NCI-H748 treated with DMSO at 0.1 percent for 48 hours (cell line): ENCODE results near the gene HBM.
A peak's percentile ranks its signal among the peaks of the same experiment; 100 is the strongest.
"Not testable (repeated sequence)": the region's sequence is repeated elsewhere in the genome, so short reads cannot be mapped to it uniquely, and the experiment has no call there.

Source experiments
- DNase-seq: peaks from one replicate; lab custom pipeline; 2025; lab: John Stamatoyannopoulos, UW

HBM gene, protein sequence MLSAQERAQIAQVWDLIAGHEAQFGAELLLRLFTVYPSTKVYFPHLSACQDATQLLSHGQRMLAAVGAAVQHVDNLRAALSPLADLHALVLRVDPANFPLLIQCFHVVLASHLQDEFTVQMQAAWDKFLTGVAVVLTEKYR

DNA sequence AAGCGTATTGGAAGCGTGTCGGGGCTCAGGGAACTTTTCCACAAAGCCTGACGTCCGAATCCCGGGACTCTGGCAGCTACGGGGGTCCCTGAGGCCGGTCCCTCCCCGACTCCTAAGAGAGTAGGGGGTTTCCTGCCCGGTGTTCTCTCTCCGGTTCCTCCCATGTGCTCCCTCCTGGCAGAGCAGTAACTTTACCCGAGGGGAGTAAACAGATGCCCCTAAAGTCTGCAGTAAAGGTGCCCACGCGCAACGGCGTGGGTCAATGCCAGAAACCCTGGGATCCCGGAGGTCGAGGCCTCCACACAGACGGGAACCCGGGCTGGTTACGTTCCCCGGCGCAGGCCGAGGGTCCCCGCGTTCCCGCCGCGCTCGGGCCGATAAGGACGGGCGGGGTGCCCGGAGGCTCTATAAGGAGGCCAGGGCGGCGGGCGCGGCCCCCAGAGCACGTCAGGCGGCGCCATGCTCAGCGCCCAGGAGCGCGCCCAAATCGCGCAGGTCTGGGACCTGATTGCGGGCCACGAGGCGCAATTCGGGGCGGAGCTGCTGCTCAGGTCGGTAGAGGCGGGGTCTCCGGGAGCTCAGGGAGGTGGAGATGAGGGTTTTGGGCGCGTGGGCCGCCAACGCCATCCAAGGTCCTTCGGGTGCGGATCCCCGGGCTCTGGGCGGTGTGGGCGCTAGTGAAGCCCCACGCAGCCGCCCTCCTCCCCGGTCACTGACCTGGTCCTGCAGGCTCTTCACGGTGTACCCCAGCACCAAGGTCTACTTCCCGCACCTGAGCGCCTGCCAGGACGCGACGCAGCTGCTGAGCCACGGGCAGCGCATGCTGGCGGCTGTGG is at the start of gene HBM:
TSS of gene HBM (plus strand) at position 440 of the 836 bp plus-strand sequence. CDS start at position 460, 20 bp downstream.
- DNase-seq: no peak

DNA sequence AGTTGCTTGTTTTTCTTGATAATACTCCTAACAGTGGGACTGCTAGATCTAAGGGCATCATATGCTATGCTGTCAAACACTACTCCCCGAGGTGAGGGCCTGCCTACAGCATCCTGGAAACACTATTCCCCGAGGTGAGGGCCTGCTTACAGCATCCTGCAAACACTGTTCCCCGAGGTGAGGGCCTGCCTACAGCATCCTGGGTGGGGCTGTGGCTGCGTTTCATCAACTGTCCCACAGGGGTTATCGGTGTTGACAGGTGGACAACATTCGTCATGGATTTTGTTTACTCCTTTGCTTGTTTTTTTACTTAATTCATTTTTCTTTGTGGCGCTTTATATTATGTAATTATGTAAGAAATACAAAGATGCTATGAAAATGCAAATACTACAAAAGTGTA is 49.8 kb upstream of the HBM start:
- no peak for DNase-seq

DNA sequence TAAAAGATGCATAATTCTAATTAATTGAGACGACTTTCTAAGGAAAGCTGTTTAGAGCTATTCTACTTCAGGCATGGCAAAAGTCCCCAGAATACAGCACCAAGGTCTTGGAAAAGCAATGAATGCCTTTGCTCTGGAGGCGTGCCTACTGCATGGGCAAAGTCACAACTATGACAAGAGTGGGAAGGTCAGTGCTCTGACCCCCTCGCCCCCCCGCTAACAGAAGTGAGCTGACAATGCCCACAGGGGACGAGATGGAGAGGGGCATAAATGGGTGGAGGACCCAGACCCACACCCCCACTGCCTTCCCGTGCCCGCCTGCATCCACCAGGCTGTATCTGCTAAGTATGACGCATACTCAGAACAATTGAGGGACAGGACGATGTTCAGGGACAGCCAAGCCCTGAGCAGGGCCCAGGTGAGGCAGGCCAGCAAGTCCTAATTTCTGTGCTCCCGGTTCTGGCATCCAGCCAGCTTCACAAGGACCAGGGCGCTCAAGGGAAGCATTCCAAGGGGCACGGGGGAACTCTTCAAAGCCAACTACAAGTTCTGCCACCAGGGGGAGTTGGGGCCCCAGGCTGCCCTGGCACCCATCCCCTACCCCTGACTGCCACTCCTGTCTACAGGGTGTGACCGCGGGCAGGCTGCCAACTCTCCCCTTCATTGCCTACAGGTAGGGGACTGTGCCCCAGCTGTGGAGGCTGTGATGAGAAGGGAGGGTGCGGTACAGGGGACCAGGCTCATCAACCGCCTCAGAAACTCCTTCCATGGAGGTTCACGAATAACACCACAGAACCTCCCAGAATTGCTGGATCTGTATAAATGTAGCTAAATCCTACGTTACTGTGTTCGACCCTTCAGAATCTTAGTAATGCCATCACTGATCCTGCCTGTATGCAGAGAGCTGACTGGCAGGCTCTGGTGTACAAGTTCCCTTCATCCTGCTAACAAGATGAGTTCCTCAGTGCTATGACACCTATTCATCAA is 48.1 kb upstream of the HBM start:
- peak; percentile 64 for DNase-seq

DNA sequence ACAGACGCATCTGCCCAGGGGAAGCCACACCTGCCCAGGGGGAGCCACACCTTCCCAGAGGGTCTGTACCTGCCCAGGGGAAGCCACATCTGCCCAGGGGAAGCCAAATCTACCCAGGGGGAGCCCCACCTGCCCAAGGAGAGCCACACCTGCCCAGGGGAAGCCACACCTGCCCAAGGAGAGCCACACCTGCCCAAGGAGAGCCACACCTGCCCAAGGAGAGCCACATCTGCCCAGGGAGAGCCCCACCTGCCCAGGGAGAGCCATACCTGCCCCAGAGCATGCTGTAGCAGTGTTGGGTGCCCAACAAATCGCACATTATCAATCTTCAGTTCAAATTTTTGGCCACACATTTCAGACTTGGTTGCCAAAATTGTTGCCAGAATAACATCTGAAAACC is 46.9 kb upstream of the HBM start:
- no peak for DNase-seq

DNA sequence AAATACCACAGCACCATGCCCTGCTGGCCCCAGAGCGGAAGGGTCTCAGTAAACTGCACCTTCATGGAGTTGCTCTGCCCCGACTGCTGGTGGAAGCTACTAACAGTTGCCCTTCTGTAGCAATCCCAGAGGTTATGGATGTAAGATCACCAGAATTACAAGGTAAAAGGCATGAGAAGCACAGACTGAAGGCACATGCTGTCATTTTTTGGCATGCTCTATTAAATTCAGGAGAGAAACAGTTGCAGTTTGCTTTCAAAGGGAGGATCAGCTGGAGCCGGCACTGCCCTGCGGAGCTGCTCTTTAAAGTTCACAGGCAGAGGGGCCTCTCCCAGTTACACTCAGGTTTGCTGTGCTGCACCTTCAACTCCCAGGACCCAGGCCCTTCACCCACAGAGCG is 46.5 kb upstream of the HBM start:
- no peak for DNase-seq

DNA sequence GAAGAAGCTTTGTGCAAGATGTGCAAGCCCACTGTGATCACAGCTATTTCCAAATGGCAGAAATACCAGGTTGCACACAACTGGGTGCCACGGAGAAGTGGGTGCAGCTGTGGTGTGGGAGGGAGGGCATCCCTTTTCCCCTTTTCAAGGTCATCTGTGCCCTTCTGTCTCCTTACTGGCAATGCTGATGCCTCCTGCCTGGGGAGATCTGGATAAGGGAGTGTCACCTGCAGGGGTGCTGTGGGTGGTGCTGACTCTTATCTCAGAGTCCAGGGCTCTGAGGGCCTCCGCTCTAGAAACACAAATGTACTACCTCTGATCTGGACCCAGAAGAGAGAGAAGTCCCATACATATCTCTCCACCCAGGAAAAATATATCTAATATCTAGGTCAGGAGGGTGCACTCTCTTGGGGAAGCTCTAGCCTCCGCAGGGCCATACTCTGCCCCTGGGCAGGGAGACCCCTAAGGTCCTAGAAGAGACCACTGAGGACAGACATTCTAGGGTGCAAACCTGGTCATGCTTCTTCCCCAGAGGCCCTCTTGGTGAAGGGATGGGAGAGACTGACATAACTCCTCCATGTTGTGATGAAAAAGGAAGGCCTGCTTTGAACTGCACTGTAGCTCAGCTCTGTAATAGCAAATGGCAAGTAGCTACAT is 45.8 kb upstream of the HBM start:
- no peak for DNase-seq

DNA sequence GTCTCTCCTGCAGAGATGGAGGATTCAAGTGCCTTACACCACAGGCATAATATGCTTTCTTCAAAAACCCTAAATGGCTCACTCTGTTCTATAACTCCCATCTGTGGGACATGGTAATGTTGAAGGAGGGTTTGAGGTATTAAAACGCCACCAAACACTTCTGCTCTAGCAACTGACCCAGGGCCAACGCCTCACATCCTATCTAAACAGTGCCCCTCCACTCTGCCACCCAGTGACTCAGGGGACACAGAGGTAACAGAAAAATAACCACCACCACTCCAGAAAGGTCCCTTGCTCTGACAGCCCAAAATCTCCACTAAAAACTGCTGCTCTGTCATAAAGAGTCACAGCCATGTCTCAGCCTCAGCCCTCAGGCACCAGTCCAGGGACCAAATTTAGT is 45.0 kb upstream of the HBM start:
- DNase-seq: no peak

DNA sequence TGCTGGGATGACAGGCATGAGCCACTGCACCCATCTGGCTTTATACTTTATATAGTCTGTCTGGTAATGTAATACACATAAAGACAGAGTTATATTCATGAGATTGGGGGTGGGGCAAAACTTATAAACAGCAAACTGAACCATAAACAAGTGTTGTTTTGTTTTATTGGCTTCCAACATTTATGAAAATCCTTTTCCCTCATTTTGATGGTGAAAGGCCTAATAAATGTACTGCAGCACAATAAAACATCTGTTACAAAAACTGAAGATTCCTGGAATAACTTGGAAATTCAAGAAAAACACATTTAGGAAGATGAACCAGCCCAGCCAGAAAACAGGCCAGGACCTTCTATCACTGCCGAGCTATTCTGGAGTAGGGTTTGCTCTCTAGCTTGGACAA is 43.4 kb upstream of the HBM start:
- DNase-seq: no peak

DNA sequence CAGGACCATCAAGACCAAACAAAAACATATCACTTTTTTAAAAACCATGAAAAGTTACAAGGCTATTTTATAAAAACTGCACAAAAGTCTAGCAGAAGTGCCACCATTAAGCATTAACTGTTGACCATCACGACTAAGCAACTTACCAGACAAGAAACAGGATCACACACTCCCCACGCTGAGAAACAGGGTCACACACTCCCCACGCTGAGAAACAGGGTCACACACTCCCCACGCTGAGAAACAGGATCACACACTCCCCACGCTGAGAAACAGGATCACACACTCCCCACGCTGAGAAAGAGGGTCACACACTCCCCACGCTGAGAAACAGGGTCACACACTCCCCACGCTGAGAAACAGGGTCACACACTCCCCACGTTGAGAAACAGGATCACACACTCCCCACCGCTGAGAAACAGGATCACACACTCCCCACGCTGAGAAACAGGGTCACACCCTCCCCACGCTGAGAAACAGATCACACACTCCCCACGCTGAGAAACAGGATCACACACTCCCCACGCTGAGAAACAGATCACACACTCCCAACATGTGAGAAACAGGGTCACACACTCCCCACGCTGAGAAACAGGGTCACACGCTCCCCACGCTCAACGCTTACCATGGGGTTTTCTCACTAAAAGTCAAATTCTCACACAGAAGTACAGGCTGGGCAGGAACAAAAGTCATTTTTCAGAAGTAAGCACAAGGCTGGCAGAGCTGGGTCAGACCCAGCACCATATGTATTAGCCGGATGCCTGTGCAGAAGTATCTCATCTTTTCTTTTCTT is 42.0 kb upstream of the HBM start:
- DNase-seq: not testable (repeated sequence)

DNA sequence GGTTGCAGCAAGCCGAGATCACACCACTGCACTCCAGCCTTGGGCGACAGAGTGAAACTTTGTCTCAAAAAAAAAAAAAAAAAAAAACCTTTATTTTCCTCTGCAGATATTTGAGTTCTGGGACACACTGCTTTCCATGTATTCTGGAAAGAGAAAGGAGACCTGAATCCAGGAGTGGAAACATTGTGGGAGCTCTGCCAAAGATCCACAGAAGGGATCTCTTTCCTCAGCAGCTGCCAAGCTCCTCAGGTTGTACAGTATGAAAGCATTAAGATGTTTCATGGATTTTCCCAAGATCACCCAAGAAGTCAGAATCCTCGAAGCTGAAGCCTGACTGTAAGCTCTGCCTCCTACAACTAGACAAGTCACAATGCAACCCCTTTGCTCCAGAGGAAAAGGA is 40.8 kb upstream of the HBM start:
- DNase-seq: no peak

DNA sequence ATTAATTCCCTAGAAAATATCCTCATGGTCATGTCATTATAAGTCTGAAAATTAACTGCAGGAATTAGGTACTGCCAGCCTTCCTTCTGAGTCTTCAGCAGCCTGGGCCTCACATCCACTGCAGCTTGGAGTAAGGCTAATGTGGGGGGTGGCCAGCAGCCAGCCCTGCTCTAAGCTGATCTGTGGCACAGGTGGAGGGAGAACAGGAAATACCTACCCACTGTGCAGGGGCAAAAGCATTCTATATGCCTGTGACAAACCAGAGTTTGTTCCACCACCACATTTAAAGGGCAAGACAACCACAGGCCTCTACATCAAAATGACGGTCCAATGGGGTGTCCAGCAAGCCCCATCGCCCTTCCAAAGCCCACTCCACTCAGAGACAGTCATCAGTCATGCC is 36.7 kb upstream of the HBM start:
- DNase-seq: no peak

DNA sequence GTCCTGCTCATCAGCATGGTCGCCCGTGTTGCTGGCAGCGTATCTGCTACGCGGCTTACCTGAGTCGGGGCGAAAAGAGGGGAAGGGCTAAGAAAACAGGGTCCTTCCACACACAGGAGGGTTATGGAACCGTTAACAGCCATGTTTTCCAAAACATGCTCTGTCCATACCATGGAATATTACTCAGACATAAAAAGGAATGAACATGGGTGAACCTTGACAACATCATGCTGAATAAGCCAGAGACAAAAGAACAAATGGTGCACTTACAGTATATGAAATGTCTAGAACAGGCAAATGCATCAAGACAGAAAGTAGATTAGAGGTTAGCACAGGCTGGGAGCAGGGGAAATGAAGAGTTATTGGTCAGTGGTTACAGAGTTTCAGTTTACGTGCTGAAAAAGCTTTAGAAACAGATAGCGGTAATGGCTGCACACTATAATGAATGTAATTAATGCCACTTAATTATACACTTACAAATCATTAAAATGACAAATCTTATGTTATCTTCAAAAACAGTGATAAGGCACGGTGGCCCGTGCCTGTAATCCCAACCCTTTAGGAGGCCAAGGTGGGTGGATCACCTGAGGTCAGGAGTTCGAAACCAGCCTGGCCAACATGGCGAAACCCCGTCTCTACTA is 35.1 kb upstream of the HBM start:
- DNase-seq: no peak

DNA sequence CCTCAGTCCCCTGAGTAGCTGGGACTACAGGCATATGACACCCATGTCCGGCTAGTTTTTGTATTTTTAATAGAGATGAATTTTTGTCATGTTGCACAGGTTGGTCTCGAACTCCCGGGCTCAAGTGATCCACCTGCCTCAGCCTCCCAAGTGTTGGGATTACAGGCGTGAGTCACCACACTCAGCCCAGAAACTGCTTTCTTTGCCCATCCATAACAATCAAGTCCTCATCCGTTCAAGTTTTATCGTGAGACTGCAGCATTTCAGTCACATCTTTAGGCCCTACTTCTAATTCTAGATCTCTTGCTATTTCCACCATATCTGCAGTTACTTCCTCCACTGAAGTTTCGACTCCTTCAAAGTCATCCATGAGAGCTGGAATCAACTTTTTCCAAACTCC is 33.7 kb upstream of the HBM start:
- no peak for DNase-seq

DNA sequence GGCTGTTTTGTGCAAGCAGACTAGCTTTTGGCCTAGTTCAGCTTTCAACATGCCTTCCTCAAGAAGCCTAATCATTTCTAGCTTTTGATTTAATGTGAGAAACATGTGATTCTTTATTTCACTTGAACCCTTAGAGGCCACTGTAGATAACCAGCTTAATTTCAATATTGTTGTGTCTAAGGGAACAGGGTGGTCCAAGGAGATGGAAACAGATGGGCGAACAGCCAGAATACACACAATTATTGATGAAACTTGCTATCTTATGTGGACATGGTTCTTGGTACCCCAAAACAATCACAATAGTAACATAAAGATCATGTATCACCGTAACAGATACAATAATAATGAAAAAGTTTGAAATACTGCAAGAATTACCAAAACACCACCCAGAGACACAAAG is 32.1 kb upstream of the HBM start:
- DNase-seq: no peak

DNA sequence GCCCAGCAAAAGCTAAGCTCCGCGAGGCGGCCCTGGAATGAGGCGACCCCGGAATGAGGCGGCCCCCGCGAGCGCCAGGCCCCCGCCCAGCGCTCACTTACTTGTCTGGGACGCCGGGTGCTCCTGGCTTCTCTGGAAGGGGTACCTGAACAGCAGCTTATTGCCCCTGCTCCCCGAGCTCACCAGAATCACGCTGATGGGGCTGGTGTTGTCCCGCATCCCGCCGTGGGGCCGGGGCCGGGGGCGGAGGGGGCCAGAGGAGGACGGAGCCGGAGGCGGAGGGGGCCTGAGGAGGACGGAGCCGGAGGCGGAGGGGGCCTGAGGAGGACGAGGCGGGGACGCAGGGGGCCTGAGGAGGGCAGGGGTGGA is 27.7 kb upstream of the HBM start:
- DNase-seq: no peak

DNA sequence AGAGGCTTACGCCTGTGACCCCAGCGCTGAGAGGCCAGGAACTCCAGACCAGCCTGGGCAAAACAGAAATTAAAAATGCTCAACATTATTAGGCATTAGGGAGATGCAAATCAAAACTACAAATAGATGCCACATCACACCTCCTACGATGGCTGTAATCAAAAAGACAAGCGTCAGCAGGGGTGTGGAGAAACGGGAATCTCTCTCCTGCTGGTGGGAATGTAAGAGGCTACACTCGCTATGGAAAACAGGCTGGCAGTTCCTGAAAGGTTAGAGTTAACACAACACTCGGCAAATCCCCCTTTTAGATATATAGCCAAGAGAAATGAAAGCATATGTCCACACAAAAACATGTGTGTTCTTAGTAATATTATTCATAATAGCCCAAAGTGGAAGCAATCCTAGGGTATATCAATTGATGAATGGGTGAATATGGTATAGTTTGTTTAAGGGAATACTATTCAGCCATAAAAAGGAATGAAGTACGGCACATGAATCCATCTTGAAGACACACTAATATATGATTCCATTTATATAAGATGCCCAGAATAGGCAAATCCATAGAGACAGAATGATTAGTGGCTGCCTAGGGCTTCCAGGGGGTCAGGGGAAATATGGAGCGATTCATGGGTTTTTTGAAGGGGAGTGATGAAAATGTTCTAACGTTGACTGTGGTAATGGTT is 25.5 kb upstream of the HBM start:
- DNase-seq: no peak

DNA sequence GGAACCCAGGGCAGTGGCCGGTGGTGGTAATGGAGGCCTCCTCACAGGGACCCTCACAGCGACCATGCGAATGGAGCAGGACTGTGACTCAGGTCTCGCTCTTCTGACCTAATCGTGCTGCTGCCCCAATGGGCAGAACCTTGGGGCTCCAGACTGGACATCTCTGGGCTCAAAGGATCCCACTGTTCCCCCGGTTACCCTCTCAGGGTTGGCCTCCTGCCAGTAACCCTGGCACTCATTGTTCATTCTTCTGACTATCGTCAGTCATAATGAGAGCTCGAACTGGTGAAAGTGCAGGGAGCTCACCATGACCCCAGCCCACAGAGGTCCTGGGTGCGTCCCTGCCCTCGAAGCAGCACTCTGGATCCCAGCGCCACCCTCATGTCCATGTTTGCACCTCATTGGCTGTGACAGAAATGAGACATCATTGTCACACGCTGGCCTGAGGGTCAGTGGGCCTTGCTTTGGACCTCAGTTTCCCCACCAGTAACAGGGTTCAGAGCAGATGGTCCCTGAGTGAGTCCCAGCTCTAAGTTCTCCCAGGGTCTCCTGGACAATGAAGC is 23.3 kb upstream of the HBM start:
- no peak for DNase-seq

DNA sequence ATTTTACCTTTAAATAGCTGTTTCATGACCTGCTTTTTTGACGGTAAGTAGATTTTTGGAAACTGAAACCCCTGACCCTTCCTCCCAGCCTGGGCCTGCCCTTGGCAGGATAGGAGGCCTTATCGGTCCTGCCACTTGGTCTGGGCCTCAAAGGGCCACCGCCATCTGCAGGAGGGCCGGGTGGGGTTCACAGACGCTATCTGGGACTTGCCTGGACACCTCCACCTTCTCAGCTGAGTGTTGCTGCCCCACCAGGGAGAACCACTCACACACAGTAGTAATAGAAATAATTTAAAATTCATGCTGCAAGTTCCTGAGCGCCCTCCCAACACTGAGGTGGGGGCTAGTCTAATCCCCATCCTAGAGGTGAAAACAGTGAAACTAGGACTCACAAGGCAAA is 22.7 kb upstream of the HBM start:
- no peak for DNase-seq

DNA sequence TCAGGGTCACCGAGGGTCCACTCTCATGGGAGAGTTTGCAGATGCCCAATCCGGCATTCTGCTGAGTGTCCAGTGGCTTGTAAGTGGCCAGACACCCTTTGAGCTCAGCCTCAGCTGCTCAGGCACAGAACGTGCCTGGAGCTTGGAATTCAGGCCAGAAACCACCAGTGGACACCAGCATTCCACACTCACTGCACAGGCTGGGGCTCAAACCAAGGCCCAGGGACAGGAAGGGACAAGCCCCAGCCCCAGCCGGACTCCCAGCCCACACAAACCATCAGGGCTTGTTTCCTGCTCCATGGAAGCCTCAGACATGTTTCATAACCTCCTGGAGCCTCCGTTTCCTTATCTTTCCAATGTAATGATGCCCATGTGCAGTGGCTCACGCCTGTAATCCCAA is 22.3 kb upstream of the HBM start:
- DNase-seq: no peak

DNA sequence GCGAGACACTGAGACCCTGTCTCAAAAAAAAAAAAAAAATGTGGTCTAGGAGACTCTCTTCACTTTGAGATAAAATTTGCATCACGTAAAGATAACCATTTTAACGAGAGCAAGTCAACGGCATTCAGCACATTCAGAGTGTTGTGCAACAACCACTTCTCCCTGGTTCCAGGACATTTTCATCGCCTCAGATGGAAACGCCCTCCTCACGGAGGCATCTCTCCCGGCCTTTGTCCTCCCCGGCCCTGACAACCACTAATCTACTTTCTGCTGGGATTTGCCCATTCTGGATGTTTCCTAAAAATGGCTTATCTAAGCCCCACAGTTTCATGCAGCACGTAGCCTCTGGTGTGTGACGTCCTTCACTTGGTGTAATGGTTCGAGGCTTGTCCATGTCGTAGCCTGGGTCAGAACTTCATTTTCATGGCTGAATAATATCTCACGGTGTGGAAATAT is 21.0 kb upstream of the HBM start:
- DNase-seq: no peak
